Naive thymus-derived CD4-positive, alpha-beta T cell (primary cell): ENCODE measurements around the gene SMG7. TPM values are rescaled to one million over a fixed set of nuclear protein-coding genes. Genes with fewer than 3 reads are reported as not detected.

Experiments
- ATAC-seq: fragments of 150-1000 bp; cut with Tn5 transposase; 2 replicates; pipeline ENCODE4 v1.10.0; 2021; ENCODE audit warnings: mild to moderate bottlenecking, moderate library complexity
- CTCF ChIA-PET: fragments of 350-600 bp; sonication (Branson Sonifier 250); formaldehyde crosslinking; loops from one replicate; lab custom pipeline; 2021; ENCODE audit warnings: antibody characterized with exemption; lab: Charles Lee
- POLR2A ChIA-PET: fragments of 350-600 bp; sonication (Branson Sonifier 250); formaldehyde crosslinking; loops from one replicate; lab custom pipeline; 2021; ENCODE audit warnings: antibody characterized with exemption, inconsistent platforms; lab: Charles Lee
- DNase-seq, 9 donors: peaks; one replicate each; pipeline versions ENCODE4 v3.0.0 to v3.0.0-alpha.2; 2020 to 2022; ENCODE audit warnings: mixed read lengths in 1 of 9
- H3K27ac ChIP-seq: one replicate; pipeline ENCODE4 v1.7.0; 2013; ENCODE audit warnings: mild to moderate bottlenecking, low read depth, low read length, moderate library complexity
- H3K27me3 ChIP-seq, 2 donors: one replicate each; pipeline ENCODE4 v1.7.0; 2013; ENCODE audit warnings: low read length in 2 of 2, mild to moderate bottlenecking in 2 of 2, moderate library complexity in 2 of 2; ENCODE audit not compliant: control insufficient read depth in 2 of 2, insufficient read depth in 2 of 2
- H3K36me3 ChIP-seq, 3 experiments: 1 replicate in 2 of 3; 2 replicates in 1 of 3; pipeline ENCODE4 v1.7.0; 2013; ENCODE audit warnings: low read length in 3 of 3, mild to moderate bottlenecking in 3 of 3, moderate library complexity in 1 of 3; ENCODE audit not compliant: insufficient read depth in 3 of 3, control insufficient read depth in 2 of 3
- H3K4me1 ChIP-seq, 2 donors: one replicate each; pipeline ENCODE4 v1.7.0; 2013; ENCODE audit warnings: low read length in 2 of 2, mild to moderate bottlenecking in 2 of 2, moderate library complexity in 1 of 2; ENCODE audit not compliant: control insufficient read depth in 2 of 2, insufficient read depth in 2 of 2
- H3K4me3 ChIP-seq: 2 replicates; pipeline ENCODE4 v1.7.0; 2013; ENCODE audit warnings: mild to moderate bottlenecking, low read length
- H3K9me3 ChIP-seq, 3 experiments: 1 replicate in 2 of 3; 2 replicates in 1 of 3; pipeline ENCODE4 v1.7.0; 2013; ENCODE audit warnings: low read length in 3 of 3; ENCODE audit not compliant: control insufficient read depth in 2 of 3
- H3K27ac Mint-ChIP-seq, 9 donors: one replicate each; pipeline ENCODE4 v1.8.0; 2020 to 2022; ENCODE audit warnings: mixed read lengths in 9 of 9, mild to moderate bottlenecking in 8 of 9, moderate library complexity in 5 of 9, inconsistent platforms in 2 of 9
- H3K27me3 Mint-ChIP-seq, 5 donors: one replicate each; pipeline ENCODE4 v1.8.0; 2021 to 2022; ENCODE audit warnings: mixed read lengths in 5 of 5, mild to moderate bottlenecking in 1 of 5
- H3K36me3 Mint-ChIP-seq, 5 donors: one replicate each; pipeline ENCODE4 v1.8.0; 2020 to 2022; ENCODE audit warnings: mixed read lengths in 5 of 5, mild to moderate bottlenecking in 3 of 5, inconsistent platforms in 1 of 5
- H3K4me1 Mint-ChIP-seq, 7 donors: one replicate each; pipeline ENCODE4 v1.8.0; 2020 to 2022; ENCODE audit warnings: mixed read lengths in 7 of 7, mild to moderate bottlenecking in 3 of 7, inconsistent platforms in 1 of 7
- H3K4me3 Mint-ChIP-seq, 10 donors: one replicate each; pipeline ENCODE4 v1.8.0; 2020 to 2022; ENCODE audit warnings: mild to moderate bottlenecking in 10 of 10, mixed read lengths in 10 of 10, moderate library complexity in 6 of 10, inconsistent platforms in 2 of 10
- H3K9me3 Mint-ChIP-seq, 11 donors: one replicate each; pipeline ENCODE4 v1.8.0; 2020 to 2022; ENCODE audit warnings: mixed read lengths in 11 of 11, mild to moderate bottlenecking in 4 of 11, inconsistent platforms in 1 of 11, moderate library complexity in 1 of 11
- intact Hi-C, 2 donors: fragments of 100-400 bp; cut with micrococcal nuclease; formaldehyde crosslinking; loops; one replicate each; pipeline ENCODE4 v1.15.1; 2023
- polyA plus RNA-seq, 2 donors: library from polyadenylated mRNA; unstranded; fragments of 300-500 nt; fragmentation: Illumina TruSeq; gene quantifications; one replicate each; pipeline ENCODE4 v1.2.3, GENCODE V29; 2021
- total RNA-seq, 6 experiments: library from RNA in 5 of 6; stranded (reverse) in 5 of 6; gene quantifications; 1 replicate in 5 of 6; 2 replicates in 1 of 6; pipeline ENCODE4 v1.2.3 and lab custom pipeline; 2021 to 2026

SMG7 gene
- total and polyA plus RNA-seq, 7 experiments from 2014 or later, result 24.7 to 87.7 (median 53.1) TPM

DNA sequence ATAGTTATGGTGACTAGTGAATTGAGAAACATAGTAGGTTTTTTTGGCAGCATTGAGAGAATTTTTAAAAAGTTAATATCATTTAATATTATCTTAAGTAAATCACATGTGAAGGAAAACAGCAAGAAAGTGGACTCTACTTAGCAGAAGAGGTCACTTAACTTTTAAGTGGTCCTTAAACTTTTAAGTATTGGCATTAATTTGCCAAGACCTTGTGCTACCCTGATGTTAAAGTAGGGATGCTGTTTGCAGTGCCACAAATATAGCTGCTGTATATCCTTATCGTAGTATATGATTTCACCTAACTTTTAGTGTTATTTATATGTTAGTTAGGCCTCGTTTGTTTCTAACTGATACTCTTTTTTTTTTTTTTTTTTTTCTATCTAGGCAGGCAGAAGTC, 40.2 kb downstream of the SMG7 start:
- DNase-seq, result no peak
- no peak overlapping the region for H3K4me3 Mint-ChIP-seq
- ChIA-PET CTCF (no interaction called here), POLR2A (interaction anchor here (1.6 kb wide), 1 partner anchor 10 kb away, joined by 4 read pairs; no protein-coding TSS in a partner anchor)
- no peaks in the 10 kb centered on the region for H3K9me3 ChIP-seq
- H3K4me1 ChIP-seq, result no peaks in the 10 kb centered on the region
- H3K27ac ChIP-seq, result no peak overlapping the region
- H3K27ac Mint-ChIP-seq, result peak overlapping the region in 5 of 9 donors; percentile 6 to 81 (median 55)
- no peaks in the 10 kb centered on the region for H3K27me3 ChIP-seq
- intact Hi-C loops, result no loop called here
- peaks cover 0 to 10% (median 5%) of the 10 kb centered on the region in 3 experiments for H3K36me3 ChIP-seq
- no peak for ATAC-seq
- peaks cover 12 to 35% (median 19%) of the 10 kb centered on the region in 7 donors for H3K4me1 Mint-ChIP-seq
- no peaks in the 10 kb centered on the region for H3K27me3 Mint-ChIP-seq
- no peak overlapping the region for H3K4me3 ChIP-seq
- H3K36me3 Mint-ChIP-seq, result peaks cover 0 to 17% (median 15%) of the 10 kb centered on the region in 5 donors
- H3K9me3 Mint-ChIP-seq, result no peaks in the 10 kb centered on the region

DNA sequence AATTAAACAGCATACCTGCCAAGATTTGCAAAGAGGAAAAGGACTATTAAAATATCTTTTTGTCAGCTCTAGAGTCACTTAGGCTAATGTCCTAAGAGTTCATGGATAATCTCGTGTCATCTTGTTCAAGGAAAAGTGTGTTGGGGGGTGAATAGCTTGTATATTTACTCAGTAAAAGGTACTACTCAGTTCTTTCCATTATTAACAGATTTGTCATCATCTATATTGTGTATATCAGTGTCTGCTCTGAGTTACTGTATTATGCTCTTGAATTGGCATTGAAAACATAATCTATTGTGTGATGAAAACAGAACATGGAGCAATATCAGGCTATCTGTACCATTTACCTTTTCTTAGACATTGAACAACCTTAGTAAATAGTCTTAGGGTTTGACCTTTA, 41.9 kb downstream of the SMG7 start:
- ATAC-seq (no peak), DNase-seq (no peak)
- Mint-ChIP-seq H3K27me3 (no peaks in the 10 kb centered on the region), H3K36me3 (peaks cover 0 to 27% (median 19%) of the 10 kb centered on the region in 5 donors), H3K9me3 (no peaks in the 10 kb centered on the region), H3K4me3 (no peak overlapping the region), H3K27ac (peak overlapping the region in 2 of 9 donors; percentile 7 to 43), H3K4me1 (peaks cover 12 to 31% (median 14%) of the 10 kb centered on the region in 7 donors)
- Histone ChIP-seq H3K4me1 (no peaks in the 10 kb centered on the region), H3K4me3 (no peak overlapping the region), H3K27me3 (no peaks in the 10 kb centered on the region), H3K27ac (no peak overlapping the region), H3K36me3 (peaks cover 9 to 23% (median 14%) of the 10 kb centered on the region in 3 experiments), H3K9me3 (no peaks in the 10 kb centered on the region)
- intact Hi-C loops, result loop anchor here (2.0 kb wide), 2 partner anchors 13 to 15 kb away; no protein-coding TSS in a partner anchor
- CTCF ChIA-PET, result interaction anchor here (0.6 kb wide), 1 partner anchor 8 kb away, joined by 5 read pairs; no protein-coding TSS in a partner anchor
- POLR2A ChIA-PET, result no interaction called here

GRCh38 chr1:183515002-183515689, 42.8 kb downstream of the SMG7 start:
- Histone ChIP-seq H3K36me3 (peaks cover 9 to 24% (median 14%) of the 10 kb centered on the region in 3 experiments), H3K9me3 (no peaks in the 10 kb centered on the region), H3K27me3 (no peaks in the 10 kb centered on the region), H3K4me1 (no peaks in the 10 kb centered on the region), H3K27ac (no peak overlapping the region), H3K4me3 (no peak overlapping the region)
- Mint-ChIP-seq H3K27me3 (no peaks in the 10 kb centered on the region), H3K4me1 (peaks cover 12 to 31% (median 14%) of the 10 kb centered on the region in 7 donors), H3K4me3 (no peak overlapping the region), H3K27ac (peak overlapping the region in 4 of 9 donors; percentile 7 to 59 (median 30)), H3K9me3 (no peaks in the 10 kb centered on the region), H3K36me3 (peaks cover 0 to 30% (median 19%) of the 10 kb centered on the region in 5 donors)
- ATAC-seq (no peak), DNase-seq (no peak)
- ChIA-PET CTCF (no interaction called here), POLR2A (no interaction called here)
- intact Hi-C loops, result loop anchor here (2.0 kb wide), 2 partner anchors 14 to 16 kb away; no protein-coding TSS in a partner anchor

- Histone ChIP-seq H3K4me1 (no peaks in the 10 kb centered on the region), H3K36me3 (peaks cover 9 to 33% (median 14%) of the 10 kb centered on the region in 3 experiments), H3K27ac (no peak overlapping the region), H3K27me3 (no peaks in the 10 kb centered on the region), H3K9me3 (no peaks in the 10 kb centered on the region), H3K4me3 (no peak overlapping the region)
- DNase-seq (no peak), ATAC-seq (no peak)
- POLR2A ChIA-PET, result no interaction called here
- Mint-ChIP-seq H3K4me3 (no peak overlapping the region), H3K36me3 (peaks cover 0 to 41% (median 21%) of the 10 kb centered on the region in 5 donors), H3K9me3 (no peaks in the 10 kb centered on the region), H3K27ac (peak overlapping the region in 1 of 9 donors; percentile 3), H3K27me3 (no peaks in the 10 kb centered on the region), H3K4me1 (peaks cover 3 to 25% (median 9%) of the 10 kb centered on the region in 7 donors)
- CTCF ChIA-PET, result no interaction called here
- intact Hi-C loops, result no loop called here
Observed at GRCh38 chr1:183516725-183517124, 44.4 kb downstream of the SMG7 start.

- H3K27ac Mint-ChIP-seq, result no peak overlapping the region
- no peaks in the 10 kb centered on the region for H3K27me3 Mint-ChIP-seq
- CTCF ChIA-PET, result no interaction called here
Observed at GRCh38 chr1:183517401-183517800, 45.1 kb downstream of the SMG7 start.

DNA sequence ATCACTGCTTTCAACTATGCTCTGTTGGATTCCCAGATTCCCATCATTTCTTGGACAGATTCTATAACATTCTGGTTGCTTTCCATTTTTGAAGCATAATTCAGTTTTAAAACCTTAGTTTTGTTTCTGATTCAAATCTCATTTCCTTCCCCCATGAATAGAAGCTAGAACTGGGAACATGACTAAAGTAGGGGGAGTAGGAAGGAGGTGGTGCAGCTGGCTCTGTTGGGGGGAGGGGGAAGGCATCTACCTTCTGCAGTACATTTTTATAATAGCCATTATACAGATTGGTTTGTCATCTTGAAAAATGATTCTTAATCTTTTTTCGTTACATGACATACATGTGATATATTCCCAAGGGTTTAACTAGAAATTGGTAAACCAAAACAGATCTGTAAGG, 48.1 kb downstream of the SMG7 start:
- peaks cover 0 to 9% (median 4%) of the 10 kb centered on the region in 7 donors for H3K4me1 Mint-ChIP-seq

More at GRCh38 chr1:183517401-183517800, 45.1 kb downstream of the SMG7 start:
- Mint-ChIP-seq H3K9me3 (no peaks in the 10 kb centered on the region), H3K4me1 (peaks cover 0 to 23% (median 4%) of the 10 kb centered on the region in 7 donors), H3K36me3 (peaks cover 0 to 45% (median 22%) of the 10 kb centered on the region in 5 donors), H3K4me3 (no peak overlapping the region)
- no peak overlapping the region for H3K4me3 ChIP-seq
- ATAC-seq (no peak), DNase-seq (no peak)
- H3K9me3 ChIP-seq, result no peaks in the 10 kb centered on the region
- no peaks in the 10 kb centered on the region for H3K27me3 ChIP-seq
- intact Hi-C loops, result no loop called here
- H3K36me3 ChIP-seq, result peaks cover 9 to 36% (median 14%) of the 10 kb centered on the region in 3 experiments
- no peaks in the 10 kb centered on the region for H3K4me1 ChIP-seq
- POLR2A ChIA-PET, result no interaction called here
- no peak overlapping the region for H3K27ac ChIP-seq

More for the DNA sequence above, 48.1 kb downstream of the SMG7 start:
- POLR2A ChIA-PET, result no interaction called here
- H3K27me3 Mint-ChIP-seq, result no peaks in the 10 kb centered on the region
- Histone ChIP-seq H3K27me3 (no peaks in the 10 kb centered on the region), H3K4me3 (no peak overlapping the region), H3K9me3 (no peaks in the 10 kb centered on the region), H3K27ac (no peak overlapping the region), H3K36me3 (peaks cover 9 to 43% (median 9%) of the 10 kb centered on the region in 3 experiments), H3K4me1 (no peaks in the 10 kb centered on the region)
- intact Hi-C loops, result no loop called here
- no peak overlapping the region for H3K4me3 Mint-ChIP-seq
- DNase-seq, result no peak
- CTCF ChIA-PET, result no interaction called here
- no peak for ATAC-seq
- H3K36me3 Mint-ChIP-seq, result peaks cover 0 to 52% (median 22%) of the 10 kb centered on the region in 5 donors
- H3K27ac Mint-ChIP-seq, result peak overlapping the region in 4 of 9 donors; percentile 17 to 39 (median 30)
- H3K9me3 Mint-ChIP-seq, result no peaks in the 10 kb centered on the region
